Dermis microvascular lymphatic vessel endothelial cell (primary cell): ENCODE data around the gene TMBIM1. TPM values are rescaled to one million over a fixed set of nuclear protein-coding genes. Genes with fewer than 3 reads are reported as not detected.
A peak's percentile ranks its signal among the peaks of the same experiment; 100 is the strongest.
"Not testable (repeated sequence)": the region's sequence is repeated elsewhere in the genome, so short reads cannot be mapped to it uniquely, and the experiment has no call there.

ENCODE experiments used
- DNase-seq, 2 donors: peaks; one replicate each; pipeline versions ENCODE4 v3.0.0 to v3.0.0-alpha.2; 2010; ENCODE audit warnings: low read depth in 2 of 2
- total RNA-seq: library from RNA; depleted of rRNA; stranded (reverse); fragments of >200 nt; gene quantifications from 2 replicates; pipeline ENCODE4 v1.2.1, GENCODE V29; 2014

The TMBIM1 gene
- total RNA-seq, 1 donor from 2014 or later = 121 TPM

DNA sequence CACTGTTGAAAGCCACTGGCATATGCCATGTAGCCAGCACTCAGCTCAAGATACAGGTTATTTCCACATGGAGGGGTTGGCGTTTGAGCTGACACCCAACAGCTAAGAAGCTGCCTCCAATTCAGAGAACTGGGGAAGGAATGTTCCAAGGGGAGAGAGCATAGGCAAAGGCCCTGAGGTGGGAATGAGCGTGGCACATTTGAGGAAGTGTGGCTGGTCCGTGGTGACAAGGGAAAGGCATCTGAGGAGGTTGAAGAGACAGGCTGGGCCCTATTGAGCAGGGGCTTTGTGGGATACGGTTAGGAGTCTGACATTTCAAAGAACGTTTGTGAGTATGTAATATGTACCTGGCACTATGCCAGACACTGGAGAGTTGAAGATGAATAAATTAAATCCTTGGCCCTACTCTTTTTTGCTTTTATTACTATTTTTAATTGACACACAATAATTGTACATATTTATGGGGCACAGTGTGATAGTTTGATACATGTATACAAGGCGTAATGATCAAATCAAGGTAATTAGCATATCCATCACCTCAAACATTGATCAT lies 27.6 kb upstream of the TMBIM1 start:
- DNase-seq = no peak

DNA sequence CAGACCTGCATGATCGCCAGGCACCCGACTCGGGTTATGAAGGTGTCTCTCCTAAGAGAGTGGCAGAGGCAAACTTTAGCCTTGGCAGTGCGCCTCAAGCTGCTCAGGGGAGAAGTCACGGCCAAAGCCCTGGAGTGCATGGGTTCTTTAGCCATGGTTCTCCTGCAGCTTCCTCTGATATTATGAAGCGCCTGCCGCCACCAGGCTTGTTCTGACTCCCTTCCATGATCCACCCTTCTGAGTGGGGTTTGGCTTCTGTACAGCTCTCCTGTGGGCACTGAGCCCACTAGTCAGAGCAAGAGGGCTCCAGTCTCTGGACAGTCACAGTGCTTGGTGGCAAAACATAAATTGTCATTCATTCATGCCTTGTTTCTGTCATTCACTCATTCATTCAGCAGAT lies 25.9 kb upstream of the TMBIM1 start:
- DNase-seq = no peak

GRCh38 chr2:218317835-218318234 lies 25.5 kb upstream of the TMBIM1 start:
- no peak for DNase-seq

DNA sequence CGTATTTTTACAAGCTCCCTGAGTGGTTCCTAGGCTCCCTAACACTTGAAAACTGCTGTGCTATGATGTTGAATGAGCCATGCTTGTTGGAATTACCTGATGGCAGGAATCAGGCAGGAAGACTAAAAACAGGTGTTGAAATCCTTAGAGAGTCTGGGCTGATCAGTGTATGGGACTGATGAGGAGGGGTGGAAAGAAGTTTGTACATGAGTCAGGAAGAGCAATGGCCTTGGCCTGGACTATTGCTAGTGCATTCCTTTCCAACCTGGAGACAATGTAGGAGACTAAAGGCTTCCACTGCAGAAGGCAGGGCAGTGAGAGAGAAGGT lies 25.0 kb upstream of the TMBIM1 start:
- no peak for DNase-seq

DNA sequence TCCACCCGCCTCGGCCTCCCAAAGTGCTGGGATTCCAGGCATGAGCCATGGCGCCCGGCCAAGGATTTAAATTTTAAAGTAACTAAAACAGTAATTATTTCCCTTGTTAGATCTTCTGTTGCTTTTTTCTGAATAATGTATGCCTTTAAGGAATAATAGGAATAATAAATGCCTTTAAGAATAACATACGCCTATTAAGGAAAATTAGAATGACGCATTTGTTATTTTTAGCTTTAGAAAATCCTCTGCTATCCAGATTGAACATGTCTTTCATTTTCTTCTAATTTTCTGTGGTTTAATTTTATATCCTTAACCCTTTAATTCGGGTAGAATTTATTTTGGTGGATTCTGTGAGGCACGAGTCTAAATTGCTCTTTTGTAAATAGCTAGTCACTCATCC lies 23.1 kb upstream of the TMBIM1 start:
- no peak for DNase-seq

DNA sequence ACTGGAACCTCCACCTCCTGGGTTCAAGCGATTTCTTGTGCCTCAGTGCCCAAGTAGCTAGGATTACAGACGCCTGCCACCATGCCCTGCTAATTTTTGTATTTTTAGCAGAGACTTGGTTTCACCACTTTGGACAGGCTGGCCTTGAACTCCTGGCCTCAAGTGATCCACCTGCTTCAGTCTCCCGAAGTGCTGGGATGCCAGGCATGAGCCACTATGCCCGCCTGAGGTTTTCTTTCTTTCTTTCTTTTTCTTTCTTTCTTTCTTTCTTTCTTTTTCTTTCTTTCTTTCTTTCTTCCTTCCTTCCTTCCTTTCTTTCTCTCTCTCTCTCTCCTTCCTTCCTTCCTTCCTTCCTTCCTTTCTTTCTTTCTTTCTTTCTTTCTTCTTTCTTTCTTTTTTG lies 22.5 kb upstream of the TMBIM1 start:
- not testable (repeated sequence) for DNase-seq

DNA sequence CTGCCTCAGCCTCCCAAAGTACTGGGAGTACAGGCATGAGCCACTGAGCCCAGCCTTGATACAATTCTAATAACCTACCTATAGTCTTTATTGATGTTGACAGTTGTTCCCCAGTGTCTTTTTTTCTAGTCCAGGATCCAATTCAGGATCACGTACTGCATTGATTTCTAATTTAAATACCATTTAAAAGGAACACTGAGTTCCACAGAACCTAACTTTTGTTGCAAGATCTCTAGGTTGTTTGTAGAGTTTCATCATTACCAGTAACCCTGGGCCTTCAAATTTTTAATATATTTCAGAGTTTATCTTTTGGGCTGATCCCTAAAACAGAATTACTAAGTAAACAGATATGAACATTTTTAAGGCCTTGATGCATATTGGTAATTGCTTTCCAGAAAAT lies 21.1 kb upstream of the TMBIM1 start:
- no peak for DNase-seq

GRCh38 chr2:218312267-218312756 lies 20.0 kb upstream of the TMBIM1 start:
- no peak for DNase-seq

- not testable (repeated sequence) for DNase-seq
Measured at GRCh38 chr2:218311541-218312266, 19.4 kb upstream of the TMBIM1 start.

- no peak for DNase-seq
Measured at GRCh38 chr2:218310853-218311540, 18.7 kb upstream of the TMBIM1 start.

DNA sequence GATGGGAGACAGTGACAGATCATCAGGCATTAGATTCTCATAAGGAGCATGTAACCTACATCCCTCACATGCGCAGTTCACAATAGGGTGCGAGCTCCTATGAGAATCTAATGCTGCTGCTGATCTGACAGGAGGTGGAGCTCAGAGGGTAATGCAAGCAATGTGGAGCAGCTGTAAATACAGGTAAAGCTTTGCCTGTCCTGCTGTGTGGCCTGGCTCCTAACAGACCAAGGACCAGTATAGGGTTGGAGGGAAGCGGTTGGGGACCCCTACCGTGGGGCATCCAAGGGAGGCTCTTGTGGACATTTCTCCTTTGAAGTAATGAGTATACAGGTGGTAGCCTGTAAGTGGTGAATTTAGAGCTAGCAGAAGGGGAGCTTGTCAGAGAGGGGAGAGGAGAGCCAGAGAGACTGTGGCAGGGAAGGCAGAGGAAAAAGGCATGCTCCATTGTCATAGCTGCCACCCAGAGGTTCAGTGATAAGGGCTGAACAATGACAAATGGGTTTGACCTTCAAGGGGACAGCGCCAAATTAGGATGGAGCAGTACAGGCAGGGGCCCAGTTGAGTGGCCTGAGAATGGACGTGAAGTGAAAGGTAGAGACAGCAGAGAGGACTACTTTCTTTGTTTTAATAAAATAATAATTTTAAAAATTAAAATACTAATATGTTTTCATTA lies 15.2 kb upstream of the TMBIM1 start:
- DNase-seq = no peak

GRCh38 chr2:218306184-218306920 lies 14.0 kb upstream of the TMBIM1 start:
- no peak for DNase-seq

DNA sequence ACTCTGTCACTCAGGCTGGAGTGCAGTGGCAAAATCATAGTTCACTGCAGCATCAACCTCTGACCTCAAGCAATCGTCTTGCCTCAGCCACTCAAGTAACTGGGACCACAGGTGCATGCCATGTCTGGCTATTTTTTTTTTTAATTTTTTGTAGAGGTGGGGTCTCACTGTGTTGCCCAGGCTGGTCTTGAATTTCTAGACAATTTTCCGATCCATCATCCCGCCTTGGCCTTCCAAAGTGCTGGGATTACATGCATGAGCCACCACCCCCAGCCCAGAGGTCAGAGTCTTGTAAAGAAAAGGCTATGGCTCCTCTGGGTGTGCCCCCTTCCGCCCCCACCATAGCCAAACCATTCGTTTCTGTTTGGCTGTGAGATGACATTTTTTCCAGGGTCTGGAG lies 13.1 kb upstream of the TMBIM1 start:
- DNase-seq = no peak

GRCh38 chr2:218301176-218301819 lies 9.0 kb upstream of the TMBIM1 start:
- peak; percentile 82 to 87 for DNase-seq

- DNase-seq = no peak
Measured at GRCh38 chr2:218300141-218300540, 7.8 kb upstream of the TMBIM1 start.

GRCh38 chr2:218298314-218298875 lies 6.1 kb upstream of the TMBIM1 start:
- DNase-seq = no peak

DNA sequence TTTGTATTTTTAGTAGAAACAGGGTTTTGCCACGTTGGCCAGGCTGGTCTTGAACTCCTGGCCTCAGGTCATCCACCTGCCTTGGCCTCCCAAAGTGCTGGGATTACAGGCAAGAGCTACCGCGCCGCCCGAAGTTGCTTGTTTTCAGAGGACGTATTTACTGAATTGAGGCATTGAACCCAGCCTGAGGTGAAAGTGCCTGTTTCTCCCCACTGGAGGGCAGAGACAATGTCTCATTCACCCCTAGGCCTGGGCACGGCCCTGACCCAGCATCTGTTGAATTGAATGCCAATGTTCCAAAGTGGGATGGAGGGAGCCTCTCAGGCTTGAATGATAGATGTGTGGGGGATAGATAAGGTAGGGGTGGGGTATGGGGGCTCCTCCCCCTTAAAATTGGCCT lies 4.5 kb upstream of the TMBIM1 start:
- DNase-seq = no peak

- no peak for DNase-seq
Measured at GRCh38 chr2:218296200-218296599, 3.9 kb upstream of the TMBIM1 start.

- peak in 1 of 2 donors; percentile 73 for DNase-seq
Measured at GRCh38 chr2:218295029-218295428, 2.7 kb upstream of the TMBIM1 start.

- no peak for DNase-seq
Measured at GRCh38 chr2:218294430-218295022, 2.2 kb upstream of the TMBIM1 start.
